ENCODE results near the gene NIT1.

DNA sequence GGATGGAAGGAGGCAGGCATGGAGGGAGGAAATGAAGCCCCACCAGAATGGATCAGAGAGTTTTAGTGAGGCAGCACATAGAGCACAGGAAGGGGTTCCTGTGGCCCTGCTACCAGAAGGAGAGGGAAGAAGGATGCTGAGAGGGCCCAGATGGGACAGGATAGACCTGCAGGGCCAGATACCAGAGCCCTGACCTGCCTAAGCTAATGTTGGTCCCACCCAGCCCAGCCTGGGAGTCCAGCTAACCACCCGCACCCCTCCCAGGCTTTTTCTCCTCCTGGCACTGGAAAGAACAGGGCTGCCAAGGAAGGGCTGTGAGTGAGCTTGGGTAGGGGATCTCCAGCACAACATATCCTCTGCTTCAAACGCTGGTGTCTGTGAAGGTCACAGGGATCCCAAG is 35.4 kb upstream of the NIT1 start:
- TF ChIP-seq CTCF (IDR thresholded peaks at IDR 0.05) (no peak), POLR2A (IDR thresholded peaks at IDR 0.05) (no peak)

Data from lower leg skin (tissue), 3 donors.